Fibroblast of peridontal ligament (primary cell): Measurements from ENCODE around the gene ZSWIM5.
"Not testable (repeated sequence)": the region's sequence is repeated elsewhere in the genome, so short reads cannot be mapped to it uniquely, and the experiment has no call there.

Source experiments
- DNase-seq: peaks from one replicate; pipeline ENCODE4 v3.0.0-alpha.2; 2010; ENCODE audit errors: extremely low read depth

ZSWIM5 gene

DNA sequence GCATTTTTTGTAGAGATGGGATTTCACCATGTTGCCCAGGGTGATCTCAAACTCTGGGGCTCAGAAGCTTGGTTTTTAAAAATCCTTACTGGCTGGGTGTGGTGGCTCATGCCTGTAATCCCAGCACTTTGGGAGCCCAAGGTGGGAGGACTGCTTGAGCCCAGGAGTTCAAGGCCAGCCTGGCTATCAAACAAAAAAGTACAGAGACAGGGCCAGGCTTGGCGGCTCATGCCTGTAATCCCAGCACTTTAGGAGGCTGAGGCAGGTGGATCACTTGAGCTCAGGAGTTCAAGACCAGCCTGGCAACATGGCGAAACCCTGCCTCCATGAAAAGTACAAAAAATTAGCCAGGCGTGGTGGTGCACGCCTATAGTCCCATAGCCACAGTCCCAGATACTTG lies 112.0 kb downstream of the ZSWIM5 start:
- DNase-seq = not testable (repeated sequence)

DNA sequence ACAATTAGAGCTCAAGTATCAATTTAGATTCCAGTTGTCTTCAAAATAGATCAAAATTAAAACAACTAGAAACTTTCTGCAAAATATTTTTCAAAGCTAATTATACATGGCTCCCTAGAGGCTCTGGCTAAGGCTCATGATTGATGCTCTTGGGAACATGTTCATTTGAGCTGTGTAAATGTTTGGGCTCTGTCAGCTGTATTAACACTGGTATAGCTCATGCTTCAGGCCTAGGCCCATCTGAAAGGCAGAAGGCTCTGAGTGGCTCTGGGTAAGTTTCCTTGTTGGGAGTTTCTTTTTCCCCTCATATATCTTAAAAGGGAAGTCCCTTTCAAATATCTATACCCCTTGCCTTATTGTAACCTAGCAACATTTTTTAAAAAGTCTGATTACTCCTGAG lies 113.1 kb downstream of the ZSWIM5 start:
- DNase-seq = no peak

GRCh38 chr1:45089711-45090110 lies 116.7 kb downstream of the ZSWIM5 start:
- no peak for DNase-seq

- DNase-seq = no peak
Observed at GRCh38 chr1:45084562-45084961, 121.8 kb downstream of the ZSWIM5 start.

DNA sequence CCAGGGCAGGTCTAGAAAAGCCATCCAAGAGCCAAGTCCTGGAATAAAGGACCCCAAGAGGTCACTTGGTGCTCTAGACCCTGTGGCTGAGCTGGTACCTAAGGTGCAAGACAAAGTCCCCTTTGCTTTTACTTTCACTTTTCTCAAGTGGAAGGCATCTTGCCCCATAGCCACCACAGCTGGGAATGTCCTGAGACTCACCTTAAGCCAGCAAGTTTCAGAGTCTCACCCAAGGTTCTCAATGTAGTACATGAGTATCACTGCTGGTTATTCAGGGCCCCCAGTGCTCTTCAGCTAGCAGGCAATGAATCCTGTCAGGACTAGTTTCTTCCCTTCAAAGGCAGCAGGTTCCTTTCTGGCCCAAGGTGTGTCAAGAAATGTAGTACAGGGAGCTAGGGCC lies 126.9 kb downstream of the ZSWIM5 start:
- no peak for DNase-seq

DNA sequence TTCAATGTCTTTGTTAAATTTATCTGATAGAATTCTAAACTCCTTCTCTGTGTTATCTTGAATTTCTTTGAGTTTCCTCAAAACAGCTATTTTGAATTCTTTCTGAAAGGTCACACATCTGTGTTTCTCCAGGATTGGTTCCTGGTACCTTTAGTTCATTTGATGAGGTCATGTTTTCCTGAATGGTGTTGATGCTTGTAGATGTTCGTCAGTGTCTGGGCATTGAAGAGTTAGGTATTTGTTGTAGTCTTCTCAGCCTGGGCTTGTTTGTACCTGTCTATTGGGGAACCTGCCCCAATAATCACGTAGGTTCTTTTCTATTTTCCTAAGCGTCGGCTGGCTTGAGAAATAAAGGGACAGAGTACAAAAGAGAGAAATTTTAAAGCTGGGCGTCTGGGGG lies 129.4 kb downstream of the ZSWIM5 start:
- DNase-seq = not testable (repeated sequence)

DNA sequence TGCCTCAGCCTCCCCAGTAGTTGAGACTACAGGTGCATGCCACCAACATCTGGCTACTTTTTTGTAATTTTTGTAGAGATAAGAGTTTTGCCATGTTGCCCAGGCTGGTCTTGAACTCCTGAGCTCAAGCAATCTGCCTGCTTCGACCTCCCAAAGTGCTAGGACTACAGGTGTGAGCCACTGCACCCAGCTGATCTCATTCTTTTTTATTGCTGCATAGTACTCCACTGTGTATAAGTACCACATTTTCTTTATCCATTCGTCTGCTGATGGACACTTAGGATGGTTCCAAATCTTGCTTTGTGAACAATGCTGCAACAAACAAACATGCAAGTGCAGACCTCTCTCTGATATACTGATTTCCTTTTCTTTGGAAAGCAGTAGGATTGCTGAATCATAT lies 134.8 kb downstream of the ZSWIM5 start:
- no peak for DNase-seq

DNA sequence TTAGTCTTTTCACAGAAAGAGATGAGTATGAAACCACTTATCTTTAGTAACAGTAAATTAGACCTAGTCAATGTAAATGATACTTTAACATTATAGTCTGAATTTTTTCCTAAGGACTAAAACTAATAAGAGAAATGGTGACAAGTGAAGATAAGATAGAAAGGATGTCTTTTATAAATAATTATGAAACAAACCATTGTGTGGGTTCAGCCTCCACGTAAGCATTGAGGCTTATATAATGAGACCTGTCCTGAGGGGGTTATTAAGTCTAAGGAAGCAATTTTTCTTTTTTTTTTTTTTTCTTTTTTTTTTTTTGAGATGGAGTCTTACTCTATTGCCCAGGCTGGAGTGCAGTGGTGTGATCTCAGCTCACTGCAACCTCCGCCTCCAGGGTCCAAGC lies 138.6 kb downstream of the ZSWIM5 start:
- DNase-seq = no peak

GRCh38 chr1:45065083-45065482 lies 141.3 kb downstream of the ZSWIM5 start:
- no peak for DNase-seq

- not testable (repeated sequence) for DNase-seq
Observed at GRCh38 chr1:45062463-45062862, 143.9 kb downstream of the ZSWIM5 start.

DNA sequence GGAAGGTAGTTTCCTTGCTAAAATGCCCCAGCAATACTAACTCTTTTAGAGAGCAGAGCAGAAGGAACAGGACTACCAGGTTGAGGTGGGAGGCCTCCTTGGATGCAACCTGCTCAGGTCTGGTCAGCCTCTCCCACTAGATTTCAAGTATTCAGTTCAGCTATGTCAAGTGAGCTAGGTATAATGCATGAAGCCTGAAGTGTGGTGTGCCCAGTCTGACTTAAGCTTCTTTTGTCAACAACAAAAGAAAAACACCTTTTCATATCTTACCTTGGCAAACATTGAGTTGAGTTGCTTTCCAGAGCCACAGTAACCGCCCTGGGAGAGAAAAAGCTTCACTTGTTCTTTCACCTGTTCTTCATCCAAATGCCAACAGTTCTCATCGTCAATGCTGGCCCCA lies 146.6 kb downstream of the ZSWIM5 start:
- DNase-seq = no peak

DNA sequence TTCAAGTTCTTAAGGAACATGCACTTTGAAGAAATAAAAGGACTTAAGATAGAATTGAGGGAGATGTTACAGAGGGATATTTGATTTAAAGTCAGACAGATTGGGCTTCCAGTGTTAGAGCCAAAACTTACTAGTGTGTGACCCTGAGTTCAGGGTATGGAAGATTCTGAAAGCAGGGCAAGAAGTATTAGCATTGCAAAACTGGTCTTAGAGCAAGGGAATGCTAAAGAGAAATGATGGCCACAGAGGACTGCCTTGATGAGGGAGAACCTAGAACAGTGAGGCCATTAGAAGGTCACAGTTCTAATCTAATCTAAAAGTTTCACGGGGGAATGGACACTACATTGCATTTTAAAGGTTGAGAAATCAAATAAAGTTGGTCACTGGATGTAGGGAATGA lies 148.9 kb downstream of the ZSWIM5 start:
- DNase-seq = no peak

GRCh38 chr1:45051005-45051772 lies 155.2 kb downstream of the ZSWIM5 start:
- no peak for DNase-seq

DNA sequence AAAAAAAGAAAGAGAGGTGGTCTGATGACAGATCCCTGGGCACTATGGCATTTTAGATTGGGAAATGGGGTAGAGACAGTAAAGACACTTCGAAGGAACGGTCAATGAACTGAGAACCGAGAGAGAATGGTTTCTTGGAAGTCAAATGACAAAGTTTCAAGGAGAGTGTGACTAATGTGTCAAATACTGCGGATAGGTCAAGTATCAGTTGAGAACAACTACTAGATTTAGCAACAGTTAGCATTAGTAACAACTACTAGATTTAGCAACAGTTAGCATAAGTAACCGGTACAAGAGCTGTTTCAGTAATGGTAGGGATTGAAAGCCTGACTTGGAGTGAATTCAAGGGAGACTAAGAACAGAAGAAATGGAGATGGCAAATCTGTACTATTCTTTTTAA lies 159.4 kb downstream of the ZSWIM5 start:
- no peak for DNase-seq

- DNase-seq = no peak
Observed at GRCh38 chr1:45044916-45045315, 161.5 kb downstream of the ZSWIM5 start.

- no peak for DNase-seq
Observed at GRCh38 chr1:45043094-45043493, 163.3 kb downstream of the ZSWIM5 start.

- DNase-seq = no peak
Observed at GRCh38 chr1:45040297-45040696, 166.1 kb downstream of the ZSWIM5 start.

- no peak for DNase-seq
Observed at GRCh38 chr1:45038661-45039364, 167.6 kb downstream of the ZSWIM5 start.

GRCh38 chr1:45038240-45038639 lies 168.2 kb downstream of the ZSWIM5 start:
- DNase-seq = no peak

GRCh38 chr1:45037456-45037855 lies 168.9 kb downstream of the ZSWIM5 start:
- DNase-seq = no peak

DNA sequence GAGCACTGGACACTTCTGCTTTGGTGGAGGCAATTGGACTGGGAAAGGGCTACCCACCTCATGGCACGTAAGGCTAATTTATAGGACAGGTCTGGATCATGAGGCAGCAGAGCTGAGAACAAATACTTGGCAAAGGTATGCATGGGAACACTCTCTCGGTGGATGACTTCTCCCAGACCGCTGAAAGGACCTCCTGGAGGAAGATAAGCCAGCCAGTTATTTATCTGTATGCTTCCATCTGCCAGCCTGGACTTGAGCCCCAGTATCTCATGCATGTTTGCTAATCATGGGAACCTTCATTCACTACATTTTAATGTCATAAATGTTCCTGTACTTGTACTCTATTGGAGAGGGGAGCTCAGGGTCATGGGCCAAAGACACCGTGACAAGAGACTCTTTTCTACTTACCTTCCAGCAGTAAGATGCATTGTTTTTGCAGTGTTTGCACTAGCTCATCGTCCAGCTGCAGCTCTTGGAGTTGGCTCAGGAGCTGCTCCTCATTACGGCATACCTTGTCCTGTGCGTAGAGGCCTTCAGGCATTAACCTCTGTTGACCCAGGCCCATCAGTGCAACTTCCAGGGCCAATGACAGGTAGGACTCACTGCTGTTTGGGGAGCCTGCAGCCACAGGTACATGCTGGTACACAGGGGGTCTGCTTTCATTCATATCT lies 170.6 kb downstream of the ZSWIM5 start:
- no peak for DNase-seq

DNA sequence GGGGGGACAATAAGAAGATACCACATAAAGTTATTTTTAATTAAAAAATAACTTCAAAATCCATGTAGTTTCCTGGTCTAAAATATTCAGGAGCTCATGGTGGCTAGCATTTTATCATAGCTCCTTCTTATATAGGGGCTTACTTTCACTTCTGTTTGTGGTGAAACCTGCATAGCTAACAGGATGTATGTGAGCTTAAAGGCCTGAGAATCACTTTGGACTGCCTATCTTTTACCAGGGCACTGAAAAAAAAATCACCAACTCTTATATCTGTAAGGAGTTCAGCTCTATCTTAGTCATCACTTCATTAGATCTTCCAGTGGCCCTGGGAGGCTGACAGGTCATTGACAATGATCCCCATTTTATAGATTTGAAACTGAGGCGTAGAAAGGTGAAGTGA lies 173.0 kb downstream of the ZSWIM5 start:
- DNase-seq = no peak

GRCh38 chr1:45032837-45033236 lies 173.6 kb downstream of the ZSWIM5 start:
- DNase-seq = no peak
